HL-60/S4 (cell line): Measurements from ENCODE around the gene ARHGEF35.
"Not testable (repeated sequence)": the region's sequence is repeated elsewhere in the genome, so short reads cannot be mapped to it uniquely, and the experiment has no call there.

Source experiments
- in situ Hi-C: fragments of 300-500 bp; cut with MboI; formaldehyde crosslinking; loops from 2 replicates; pipeline ENCODE4 v1.14.3; 2022; ENCODE audit warnings: low sequenced_read_pairs

The ARHGEF35 gene

GRCh38 chr7:144195212-144195872, at the start of gene ARHGEF35:
TSS of gene ARHGEF35 (minus strand) at chr7:144195833. CDS start at chr7:144188383, 7,450 bp downstream.
- in situ Hi-C loops, result not testable (repeated sequence)

GRCh38 chr7:144245372-144245771, 49.7 kb upstream of the ARHGEF35 start:
- in situ Hi-C loops, result not testable (repeated sequence)

GRCh38 chr7:144239365-144239764, 43.7 kb upstream of the ARHGEF35 start, which contains the start of gene OR2A42:
TSS of gene OR2A42 (minus strand) at chr7:144239605. CDS start at chr7:144232843, 6,762 bp downstream.
- in situ Hi-C loops, result not testable (repeated sequence)

- in situ Hi-C loops, result not testable (repeated sequence)
Observed at GRCh38 chr7:144238530-144239082, 43.0 kb upstream of the ARHGEF35 start.

- in situ Hi-C loops, result not testable (repeated sequence)
Observed at GRCh38 chr7:144233039-144233438, 37.4 kb upstream of the ARHGEF35 start.

GRCh38 chr7:144231027-144231426, 35.4 kb upstream of the ARHGEF35 start:
- in situ Hi-C loops, result not testable (repeated sequence)

GRCh38 chr7:144228810-144229209, 33.2 kb upstream of the ARHGEF35 start:
- in situ Hi-C loops, result not testable (repeated sequence)

- in situ Hi-C loops, result not testable (repeated sequence)
Observed at GRCh38 chr7:144226866-144227265, 31.2 kb upstream of the ARHGEF35 start.

- in situ Hi-C loops, result not testable (repeated sequence)
Observed at GRCh38 chr7:144223675-144224074, 28.0 kb upstream of the ARHGEF35 start.

GRCh38 chr7:144220531-144220930, 24.9 kb upstream of the ARHGEF35 start:
- in situ Hi-C loops, result not testable (repeated sequence)

GRCh38 chr7:144219149-144219548, 23.5 kb upstream of the ARHGEF35 start:
- in situ Hi-C loops, result not testable (repeated sequence)

GRCh38 chr7:144218581-144218980, 22.9 kb upstream of the ARHGEF35 start:
- in situ Hi-C loops, result not testable (repeated sequence)

GRCh38 chr7:144217200-144217599, 21.6 kb upstream of the ARHGEF35 start:
- in situ Hi-C loops, result not testable (repeated sequence)

GRCh38 chr7:144205306-144205705, 9.7 kb upstream of the ARHGEF35 start:
- in situ Hi-C loops, result not testable (repeated sequence)

GRCh38 chr7:144203086-144203485, 7.5 kb upstream of the ARHGEF35 start:
- in situ Hi-C loops, result not testable (repeated sequence)

- in situ Hi-C loops, result not testable (repeated sequence)
Observed at GRCh38 chr7:144201978-144202377, 6.3 kb upstream of the ARHGEF35 start.

- in situ Hi-C loops, result not testable (repeated sequence)
Observed at GRCh38 chr7:144198934-144199333, 3.3 kb upstream of the ARHGEF35 start.

GRCh38 chr7:144194453-144194852, 1.2 kb downstream of the ARHGEF35 start:
- in situ Hi-C loops, result not testable (repeated sequence)

- in situ Hi-C loops, result not testable (repeated sequence)
Observed at GRCh38 chr7:144193782-144194181, 1.9 kb downstream of the ARHGEF35 start.

GRCh38 chr7:144188578-144189171, 7.0 kb downstream of the ARHGEF35 start:
- in situ Hi-C loops, result not testable (repeated sequence)

GRCh38 chr7:144187848-144188247, 7.8 kb downstream of the ARHGEF35 start:
- in situ Hi-C loops, result not testable (repeated sequence)

GRCh38 chr7:144183166-144183565, 12.5 kb downstream of the ARHGEF35 start, which contains the start of gene CTAGE4:
TSS of gene CTAGE4 (plus strand) at chr7:144183466. CDS start at chr7:144183504, 38 bp downstream.
- in situ Hi-C loops, result not testable (repeated sequence)
